ENCODE data around the gene HACL1.

Gene HACL1

GRCh38 chr3:15601399-15602145 is at the start of gene HACL1, which contains the start of gene BTD:
HACL1 (minus strand) TSS chr3:15601569; CDS start chr3:15601463, 106 bp downstream.
BTD (plus strand) TSS chr3:15601745; CDS start chr3:15635440, 33,695 bp downstream.
- no peak for DNase-seq

- DNase-seq: no peak
These were observed 48.5 kb upstream of the HACL1 start for GRCh38 chr3:15649858-15650257.

- no peak for DNase-seq
These were observed 48.0 kb upstream of the HACL1 start for GRCh38 chr3:15649341-15649740.

GRCh38 chr3:15647611-15648167 is 46.3 kb upstream of the HACL1 start:
- DNase-seq: no peak

GRCh38 chr3:15646851-15647511 is 45.6 kb upstream of the HACL1 start:
- no peak for DNase-seq

- DNase-seq: no peak
These were observed 44.6 kb upstream of the HACL1 start for GRCh38 chr3:15645740-15646501.

GRCh38 chr3:15645246-15645645 is 43.9 kb upstream of the HACL1 start:
- DNase-seq: no peak

GRCh38 chr3:15638891-15639262 is 37.5 kb upstream of the HACL1 start:
- DNase-seq: no peak

GRCh38 chr3:15638193-15638890 is 37.0 kb upstream of the HACL1 start:
- no peak for DNase-seq

- DNase-seq: peak in 1 of 3 experiments; percentile 50
These were observed 36.0 kb upstream of the HACL1 start for GRCh38 chr3:15637131-15637951.

GRCh38 chr3:15636028-15636709 is 34.8 kb upstream of the HACL1 start:
- no peak for DNase-seq

GRCh38 chr3:15635121-15635661 is 33.8 kb upstream of the HACL1 start:
- DNase-seq: no peak

GRCh38 chr3:15634671-15635070 is 33.3 kb upstream of the HACL1 start:
- no peak for DNase-seq

GRCh38 chr3:15633766-15634598 is 32.6 kb upstream of the HACL1 start:
- no peak for DNase-seq

- DNase-seq: peak; percentile 24 to 85 (median 42)
These were observed 31.8 kb upstream of the HACL1 start for GRCh38 chr3:15633159-15633558.

- DNase-seq: no peak
These were observed 30.8 kb upstream of the HACL1 start for GRCh38 chr3:15632212-15632580.

- no peak for DNase-seq
These were observed 30.2 kb upstream of the HACL1 start for GRCh38 chr3:15631426-15632211.

GRCh38 chr3:15630646-15631350 is 29.4 kb upstream of the HACL1 start:
- DNase-seq: peak in 1 of 3 experiments; percentile 14
